Stomach (tissue), 9 donors: ENCODE results near the gene HSPA12B. TPM values are rescaled to one million over a fixed set of nuclear protein-coding genes. Genes with fewer than 3 reads are reported as not detected.

ENCODE experiments used
- DNase-seq, 2 donors: peaks; one replicate each; pipeline versions ENCODE4 v3.0.0 to v3.0.0-alpha.2; 2013 to 2019
- H3K27ac ChIP-seq, 5 donors: fragments of 200-600 bp in 4 of 5; sonication (generic) in 4 of 5; one replicate each; pipeline ENCODE4 v1.5.1; 2013 to 2019; ENCODE audit warnings: mild to moderate bottlenecking in 1 of 5, moderate library complexity in 1 of 5
- H3K27me3 ChIP-seq, 3 donors: fragments of 200-600 bp; sonication (generic); one replicate each; pipeline ENCODE4 v1.5.1; 2017 to 2019; ENCODE audit warnings: mixed run types in 1 of 3
- H3K36me3 ChIP-seq, 4 donors: fragments of 200-600 bp; sonication (generic); 1 replicate in 3 of 4; 2 replicates in 1 of 4; pipeline ENCODE4 v1.5.1; 2016 to 2019
- H3K4me1 ChIP-seq, 4 donors: fragments of 200-600 bp; sonication (generic); one replicate each; pipeline ENCODE4 v1.5.1; 2016 to 2019
- H3K4me3 ChIP-seq, 4 donors: fragments of 200-600 bp; sonication (generic) in 3 of 4; one replicate each; pipeline ENCODE4 v1.5.1; 2016 to 2019; ENCODE audit warnings: mild to moderate bottlenecking in 1 of 4
- H3K9me3 ChIP-seq, 4 donors: fragments of 200-600 bp; sonication (generic); one replicate each; pipeline ENCODE4 v1.5.1; 2016 to 2019
- CTCF ChIP-seq, 7 experiments: fragments of 450-650 bp in 4 of 7; fragments of 200-600 bp in 3 of 7; sonication (generic) in 3 of 7; IDR thresholded peaks; one replicate each; pipeline ENCODE4 v1.5.1; 2016 to 2019; ENCODE audit warnings: antibody characterized with exemption in 7 of 7, control low read depth in 2 of 7, mild to moderate bottlenecking in 1 of 7
- EP300 ChIP-seq: sonication (generic); formaldehyde crosslinking; IDR thresholded peaks from one replicate; pipeline ENCODE4 v1.6.1; 2017; ENCODE audit warnings: antibody characterized with exemption
- POLR2A ChIP-seq, 4 donors: fragments of 450-650 bp; IDR thresholded peaks; one replicate each; pipeline ENCODE4 v1.6.1; 2016; ENCODE audit warnings: antibody characterized with exemption in 4 of 4, control low read depth in 2 of 4, mild to moderate bottlenecking in 1 of 4, moderate library complexity in 1 of 4
- POLR2AphosphoS5 ChIP-seq, 3 donors: sonication (generic); formaldehyde crosslinking; IDR thresholded peaks; one replicate each; pipeline ENCODE4 v1.6.1; 2016; ENCODE audit warnings: antibody characterized with exemption in 3 of 3
- WGBS, 5 donors: extraction: QIAGEN DNeasy Blood & Tissue Kit in 3 of 5; methylation state at CpG; one replicate each; pipeline versions ENCODE4 v1.1.5 to v1.1.7; 2013 to 2018; 5-methylcytosine and 5-hydroxymethylcytosine counted together
- intact Hi-C: fragments of 100-400 bp; cut with DNase I; formaldehyde crosslinking; loops from one replicate; pipeline ENCODE4 v1.15.1; 2023; ENCODE audit warnings: low total_unique reads
- polyA plus RNA-seq, 3 donors: library from polyadenylated mRNA; stranded (reverse); fragments of 200-250 nt; gene quantifications; one replicate each; pipeline ENCODE4 v1.2.3, GENCODE V29; 2013
- total RNA-seq, 5 donors: library from RNA; depleted of rRNA; stranded (reverse); fragments of >200 nt; gene quantifications; one replicate each; pipeline versions ENCODE4 v1.1.0 to v1.2.3, GENCODE V29; 2014 to 2016
- donor health status: healthy with polysubstance abuse.
- donor health status: Bipolar disorder and iron deficiency.
- donor health status: healthy.

The HSPA12B gene
- total and polyA plus RNA-seq, 8 donors: 0.87 to 14.3 (median 4.5) TPM

- Histone ChIP-seq H3K4me3 (no peak overlapping the region), H3K9me3 (no peaks in the 10 kb centered on the region), H3K27me3 (peaks cover 0 to 83% (median 21%) of the 10 kb centered on the region in 3 donors), H3K27ac (peak overlapping the region in 1 of 5 donors; percentile 1), H3K4me1 (peaks cover 0 to 27% (median 9%) of the 10 kb centered on the region in 4 donors), H3K36me3 (no peaks in the 10 kb centered on the region)
- intact Hi-C loops: no loop called here
- 58 to 71% (median 64%) methylated on average over 7 to 8 of the region's 8 CpGs for WGBS, 5 donors
- TF ChIP-seq POLR2AphosphoS5 (IDR thresholded peaks at IDR 0.05) (no peak), CTCF (IDR thresholded peaks at IDR 0.05) (no peak), POLR2A (IDR thresholded peaks at IDR 0.05) (no peak), EP300 (no peak)
- DNase-seq: peak in 1 of 2 donors; percentile 15
Measured at GRCh38 chr20:3729811-3730540, 2.5 kb upstream of the HSPA12B start.

GRCh38 chr20:3730803-3731672 lies 1.4 kb upstream of the HSPA12B start:
- peak in 1 of 2 donors; percentile 18 for DNase-seq
- peaks cover 0 to 27% (median 9%) of the 10 kb centered on the region in 4 donors for H3K4me1 ChIP-seq
- H3K9me3 ChIP-seq: no peaks in the 10 kb centered on the region
- H3K36me3 ChIP-seq: no peaks in the 10 kb centered on the region
- intact Hi-C loops: no loop called here
- H3K27me3 ChIP-seq: peaks cover 0 to 74% (median 21%) of the 10 kb centered on the region in 3 donors
- no peak overlapping the region for H3K4me3 ChIP-seq
- peak overlapping the region in 1 of 5 donors; percentile 1 for H3K27ac ChIP-seq
- WGBS, 5 donors: 83 to 87% (median 84%) methylated on average over 12 of the region's 12 CpGs
- no peak for TF ChIP-seq EP300
- TF ChIP-seq CTCF (IDR thresholded peaks at IDR 0.05): no peak
- no peak for TF ChIP-seq POLR2A (IDR thresholded peaks at IDR 0.05)
- TF ChIP-seq POLR2AphosphoS5 (IDR thresholded peaks at IDR 0.05): no peak

GRCh38 chr20:3731944-3732326 lies 550 bp upstream of the HSPA12B start:
- Histone ChIP-seq H3K27ac (peak overlapping the region in 1 of 5 donors; percentile 61), H3K4me1 (peaks cover 0 to 27% (median 9%) of the 10 kb centered on the region in 4 donors), H3K4me3 (peak overlapping the region in 1 of 4 donors; percentile 36), H3K36me3 (no peaks in the 10 kb centered on the region), H3K27me3 (peaks cover 0 to 65% (median 21%) of the 10 kb centered on the region in 3 donors), H3K9me3 (no peaks in the 10 kb centered on the region)
- WGBS, 5 donors: 62 to 78% (median 71%) methylated on average over 6 to 16 of the region's 16 CpGs
- no peak for DNase-seq
- TF ChIP-seq EP300 (no peak), CTCF (IDR thresholded peaks at IDR 0.05) (no peak), POLR2A (IDR thresholded peaks at IDR 0.05) (no peak), POLR2AphosphoS5 (IDR thresholded peaks at IDR 0.05) (no peak)
- intact Hi-C loops: no loop called here
